IPS-18c (cell line): Measurements from ENCODE around the gene KCNJ5.

Experiments
- H3K4me3 ChIP-seq: 2 replicates; pipeline ENCODE4 v1.7.0; 2013; ENCODE audit warnings: low read depth, mild to moderate bottlenecking, low read length, moderate library complexity; ENCODE audit not compliant: insufficient read depth
- H3K9me3 ChIP-seq: one replicate; pipeline ENCODE4 v1.6.1; 2013; ENCODE audit warnings: mild to moderate bottlenecking, low read length, moderate library complexity; ENCODE audit not compliant: control insufficient read depth, insufficient read depth

KCNJ5 gene

GRCh38 chr11:128865490-128865889 is 25.7 kb upstream of the KCNJ5 start:
- no peak overlapping the region for H3K4me3 ChIP-seq

GRCh38 chr11:128867277-128867676 is 23.9 kb upstream of the KCNJ5 start, which contains the start of gene KCNJ1:
Gene KCNJ1, minus strand, starts transcription at chr11:128867296. Its CDS starts 27,053 bp downstream, at chr11:128840243.
- Histone ChIP-seq H3K9me3 (no peaks in the 10 kb centered on the region), H3K4me3 (no peak within 1 kb of the TSS)

More at GRCh38 chr11:128865490-128865889, 25.7 kb upstream of the KCNJ5 start:
- no peaks in the 10 kb centered on the region for H3K9me3 ChIP-seq

- H3K9me3 ChIP-seq, result no peaks in the 10 kb centered on the region
- no peak overlapping the region for H3K4me3 ChIP-seq
Observed at GRCh38 chr11:128868841-128869671, 22.1 kb upstream of the KCNJ5 start.

- Histone ChIP-seq H3K9me3 (peaks cover under 1% of the 10 kb centered on the region), H3K4me3 (no peak overlapping the region)
Observed at GRCh38 chr11:128871168-128871610, 20.0 kb upstream of the KCNJ5 start.

GRCh38 chr11:128872094-128872493 is 19.1 kb upstream of the KCNJ5 start:
- H3K9me3 ChIP-seq, result peaks cover 2% of the 10 kb centered on the region
- no peak overlapping the region for H3K4me3 ChIP-seq

GRCh38 chr11:128872594-128872993 is 18.6 kb upstream of the KCNJ5 start:
- no peak overlapping the region for H3K4me3 ChIP-seq
- H3K9me3 ChIP-seq, result peaks cover 2% of the 10 kb centered on the region

- Histone ChIP-seq H3K4me3 (no peak overlapping the region), H3K9me3 (peaks cover 2% of the 10 kb centered on the region)
Observed at GRCh38 chr11:128874427-128874826, 16.7 kb upstream of the KCNJ5 start.

- no peak overlapping the region for H3K4me3 ChIP-seq
- peaks cover 2% of the 10 kb centered on the region for H3K9me3 ChIP-seq
Observed at GRCh38 chr11:128876133-128876650, 15.0 kb upstream of the KCNJ5 start.

GRCh38 chr11:128877726-128878125 is 13.4 kb upstream of the KCNJ5 start:
- Histone ChIP-seq H3K9me3 (peaks cover 2% of the 10 kb centered on the region), H3K4me3 (no peak overlapping the region)

- H3K4me3 ChIP-seq, result no peak overlapping the region
- peaks cover 2% of the 10 kb centered on the region for H3K9me3 ChIP-seq
Observed at GRCh38 chr11:128878455-128878854, 12.7 kb upstream of the KCNJ5 start.

- peaks cover 2% of the 10 kb centered on the region for H3K9me3 ChIP-seq
- H3K4me3 ChIP-seq, result no peak overlapping the region
Observed at GRCh38 chr11:128879817-128880216, 11.3 kb upstream of the KCNJ5 start.

GRCh38 chr11:128881221-128881620 is 9.9 kb upstream of the KCNJ5 start:
- H3K9me3 ChIP-seq, result peaks cover 1% of the 10 kb centered on the region
- no peak overlapping the region; the same call in 1 of the 2 replicates for H3K4me3 ChIP-seq

GRCh38 chr11:128882451-128882850 is 8.7 kb upstream of the KCNJ5 start:
- Histone ChIP-seq H3K4me3 (no peak overlapping the region), H3K9me3 (no peaks in the 10 kb centered on the region)

- no peaks in the 10 kb centered on the region for H3K9me3 ChIP-seq
- H3K4me3 ChIP-seq, result no peak overlapping the region
Observed at GRCh38 chr11:128884054-128884453, 7.1 kb upstream of the KCNJ5 start.

- Histone ChIP-seq H3K9me3 (no peaks in the 10 kb centered on the region), H3K4me3 (no peak overlapping the region)
Observed at GRCh38 chr11:128884703-128885338, 6.3 kb upstream of the KCNJ5 start.

GRCh38 chr11:128886406-128887124 is 4.6 kb upstream of the KCNJ5 start:
- Histone ChIP-seq H3K4me3 (no peak overlapping the region), H3K9me3 (no peaks in the 10 kb centered on the region)
